ENCODE results near the gene C8B.

C8B gene

DNA sequence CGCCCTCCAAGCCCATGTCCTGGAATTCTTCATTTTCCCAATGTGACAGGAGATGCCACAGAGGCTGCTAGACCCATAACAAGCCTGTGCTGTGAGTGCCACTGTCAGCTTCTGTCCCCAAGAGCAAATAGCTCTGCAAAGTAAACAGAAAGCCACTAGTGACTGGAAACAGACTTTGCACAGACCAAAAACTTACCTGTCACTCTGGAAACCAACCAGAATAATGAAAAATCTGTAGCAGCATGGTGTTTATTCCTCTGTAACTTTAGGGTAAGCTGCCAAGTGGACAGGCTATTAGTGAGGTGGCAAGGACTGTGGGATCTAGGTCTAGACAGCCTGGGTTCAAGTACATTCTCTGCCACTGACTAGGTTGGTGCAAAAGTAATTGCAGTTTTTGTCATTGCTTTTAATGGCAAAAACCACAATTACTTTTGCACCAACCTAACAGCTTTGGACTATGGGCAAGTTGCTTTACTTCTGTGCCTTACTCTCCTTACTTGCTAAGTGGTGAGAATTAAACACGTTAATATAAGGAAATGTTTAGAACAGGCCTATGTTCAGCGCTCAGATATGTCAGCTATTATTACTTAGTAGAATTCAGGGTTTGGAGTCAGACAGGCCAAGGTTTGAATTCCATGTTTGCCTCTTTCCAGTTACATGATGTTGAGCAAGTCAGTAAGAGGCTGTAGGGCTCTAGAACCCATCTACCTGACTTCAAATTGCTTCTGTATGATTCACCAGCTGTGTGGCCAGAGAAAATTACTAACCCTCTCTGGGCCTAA, at the start of gene C8B:
TSS of gene C8B (minus strand) at position 100 of the 782 bp plus-strand sequence. CDS start at position 33, 67 bp downstream.
- DNase-seq (ENCODE audit: low read depth), result no peak

DNA sequence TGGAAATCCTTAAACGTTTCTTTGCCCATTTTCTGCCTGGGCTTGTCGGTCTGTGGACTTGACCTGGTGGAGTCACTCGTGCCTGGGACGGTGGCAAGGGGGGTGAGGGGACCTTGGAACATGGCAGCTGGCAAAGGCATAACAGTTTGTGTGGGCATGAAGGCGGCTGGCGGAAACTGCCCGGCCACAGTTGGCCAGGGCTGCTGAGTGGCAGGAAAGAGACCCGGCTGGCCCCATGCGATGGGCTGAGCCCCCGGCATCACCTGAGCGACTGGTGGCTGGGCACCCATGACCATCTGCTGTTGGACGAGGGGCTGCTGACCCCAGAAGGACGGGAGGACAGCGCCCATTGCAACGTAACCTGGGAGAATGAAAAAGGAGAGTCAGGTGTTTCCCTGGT, 49.3 kb upstream of the C8B start:
- no peak for DNase-seq (ENCODE audit: low read depth)

DNA sequence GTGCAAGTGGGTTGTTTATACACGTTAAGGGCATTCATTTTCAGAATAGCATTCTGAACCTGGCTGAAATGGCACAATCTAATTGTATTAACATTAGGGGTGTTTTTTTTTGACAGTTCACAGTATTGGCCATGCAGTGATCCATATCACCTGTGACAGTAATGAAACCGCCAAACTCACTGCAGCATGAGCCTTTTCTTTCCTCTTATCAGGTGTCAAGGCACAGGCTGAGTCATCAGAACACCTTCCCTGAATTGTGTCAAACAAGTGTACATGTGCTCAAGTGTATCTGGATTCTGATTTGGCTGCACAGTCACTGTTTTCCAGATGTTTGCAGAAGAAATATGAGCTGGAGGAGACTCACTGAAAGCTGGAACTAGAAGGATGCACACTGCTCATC, 47.7 kb upstream of the C8B start:
- DNase-seq (ENCODE audit: low read depth), result no peak

DNA sequence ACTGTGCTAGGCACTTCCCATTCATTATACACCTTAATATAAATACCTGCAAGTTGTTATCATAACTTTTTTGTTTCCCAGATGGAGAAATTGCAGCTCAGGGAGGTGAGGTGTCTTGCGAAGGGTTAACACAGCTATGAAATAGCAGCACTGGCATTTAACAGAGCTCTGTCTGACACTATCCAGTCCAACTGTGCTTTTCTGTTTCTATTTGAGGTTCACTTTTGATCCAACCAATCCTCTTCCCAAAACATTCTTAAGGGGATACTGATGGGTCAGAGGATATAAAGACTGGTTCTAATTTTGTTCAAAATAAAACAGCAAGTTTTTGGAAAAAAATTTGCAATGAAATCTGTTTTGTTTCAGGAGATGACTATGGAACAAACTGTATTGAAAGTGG, 46.5 kb upstream of the C8B start:
- DNase-seq (ENCODE audit: low read depth), result no peak

DNA sequence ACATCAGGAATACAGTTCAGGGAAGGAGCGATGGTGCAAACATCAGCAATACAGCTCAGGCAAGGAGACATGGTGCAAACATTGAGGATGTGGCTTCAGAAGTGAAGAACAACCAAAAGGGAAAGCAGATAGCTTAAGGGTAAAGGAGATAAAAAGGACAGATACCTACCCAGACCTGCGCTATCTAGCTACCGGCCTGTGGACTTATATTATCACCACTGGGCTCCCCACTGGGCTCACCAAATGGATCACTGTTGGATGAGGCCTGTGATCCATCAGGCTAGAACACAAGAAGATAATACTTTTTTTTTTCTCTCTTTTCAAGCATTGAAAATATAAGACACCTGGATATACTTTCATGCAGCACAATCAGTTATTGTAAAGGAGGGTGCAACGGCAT, 44.7 kb upstream of the C8B start:
- no peak for DNase-seq (ENCODE audit: low read depth)

DNA sequence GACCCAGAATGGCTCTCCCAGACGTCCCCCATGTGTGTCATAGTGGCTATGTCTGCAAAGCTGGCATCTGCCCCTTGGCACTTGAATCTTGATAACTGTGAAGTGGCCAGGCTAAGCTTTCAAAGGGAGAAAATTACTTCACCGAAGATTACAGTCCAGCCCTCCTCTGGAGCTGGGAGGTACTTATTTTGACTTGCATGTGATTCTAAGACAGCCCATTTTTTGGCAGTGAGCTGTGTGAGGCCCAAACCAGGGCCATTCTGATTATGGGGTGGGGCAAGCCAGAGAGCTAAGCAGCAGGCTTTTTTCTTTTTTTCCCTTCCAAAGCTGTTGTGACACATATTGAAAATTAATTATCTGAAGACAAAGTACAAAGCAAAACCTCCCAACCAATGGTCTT, 42.1 kb upstream of the C8B start:
- DNase-seq (ENCODE audit: low read depth), result no peak

DNA sequence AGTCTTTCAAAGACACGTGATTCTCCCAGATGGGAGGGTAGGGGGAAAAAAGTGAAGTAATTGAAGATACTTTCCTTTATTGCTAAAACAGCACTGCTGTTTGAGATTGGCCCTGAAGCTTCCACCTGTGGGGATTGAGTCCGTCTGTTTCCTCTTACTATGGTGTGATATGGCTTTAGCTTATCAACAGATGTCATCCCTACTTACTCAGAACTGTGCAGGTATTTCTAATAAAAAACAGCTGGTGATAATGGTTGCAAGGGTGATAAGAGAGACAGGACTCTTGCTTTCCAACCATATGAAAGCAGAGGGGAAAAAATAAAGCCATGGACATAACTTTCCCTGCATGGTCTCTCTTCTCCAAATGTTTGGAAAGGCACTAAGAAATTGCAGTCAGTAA, 41.7 kb upstream of the C8B start:
- DNase-seq (ENCODE audit: low read depth), result no peak

DNA sequence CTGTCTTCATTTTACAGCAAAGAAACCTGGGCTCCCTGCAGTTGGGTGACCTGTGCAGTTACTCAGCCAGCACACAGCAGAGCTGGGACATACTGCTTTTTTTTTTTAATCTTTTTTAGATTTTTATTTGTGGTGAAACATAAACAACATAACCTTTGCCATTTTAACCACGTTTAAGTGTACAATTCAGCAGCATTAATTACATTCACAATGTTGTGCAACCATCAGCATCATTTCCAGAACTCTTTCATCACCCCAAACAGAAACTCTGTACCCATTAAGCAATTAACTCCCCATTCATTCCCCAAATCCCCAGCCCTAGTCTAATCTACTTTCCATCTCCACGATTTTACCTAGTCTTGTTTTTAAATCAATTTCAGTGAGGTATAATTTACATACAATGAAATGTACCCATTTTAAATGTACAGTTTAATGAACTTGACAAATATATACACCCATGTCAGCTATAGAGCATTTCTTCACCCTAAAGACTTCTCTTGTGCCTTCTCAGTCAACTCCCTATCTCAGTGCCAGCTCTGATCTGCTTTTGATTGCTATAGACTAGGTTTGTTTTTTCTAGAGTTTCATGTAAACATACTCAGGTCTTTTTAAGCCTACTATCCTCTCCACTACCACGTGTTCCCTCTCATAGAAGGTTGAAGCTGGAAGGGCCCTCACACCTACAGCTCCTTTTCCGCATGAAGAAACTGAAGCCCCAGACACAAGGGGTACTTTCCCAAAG, 37.8 kb upstream of the C8B start:
- no peak for DNase-seq (ENCODE audit: low read depth)

DNA sequence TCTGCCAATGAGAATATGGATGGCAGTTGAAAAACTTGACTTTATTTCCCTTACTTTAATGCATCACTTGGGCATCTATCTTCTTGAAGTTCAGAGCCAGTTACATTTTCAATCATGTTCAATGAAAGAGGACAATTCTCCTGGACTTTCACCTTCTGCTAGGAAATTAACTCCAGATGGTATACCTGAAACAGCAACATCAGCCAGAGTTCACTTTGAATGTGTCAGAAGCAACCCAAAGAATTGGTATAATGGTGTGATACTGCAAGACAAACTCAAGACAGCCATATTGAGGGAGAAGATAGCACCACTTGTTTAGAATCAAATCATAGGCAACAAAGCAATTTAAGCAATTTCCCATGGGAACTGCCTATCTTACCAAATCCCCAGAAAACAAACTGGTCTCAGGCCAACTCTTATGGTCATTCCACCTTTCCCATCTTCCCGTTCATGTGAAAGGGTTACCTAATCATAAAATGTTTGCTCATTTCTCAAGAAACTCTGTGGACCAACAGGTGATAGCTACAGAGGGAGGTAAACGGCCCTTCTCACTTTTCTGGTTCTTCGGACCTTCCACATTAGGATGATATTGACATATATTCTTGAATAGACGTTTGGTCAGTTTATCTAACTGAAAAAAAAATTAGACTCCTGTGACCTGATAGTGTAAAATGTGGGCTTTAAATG, 29.7 kb upstream of the C8B start:
- no peak for DNase-seq (ENCODE audit: low read depth)

DNA sequence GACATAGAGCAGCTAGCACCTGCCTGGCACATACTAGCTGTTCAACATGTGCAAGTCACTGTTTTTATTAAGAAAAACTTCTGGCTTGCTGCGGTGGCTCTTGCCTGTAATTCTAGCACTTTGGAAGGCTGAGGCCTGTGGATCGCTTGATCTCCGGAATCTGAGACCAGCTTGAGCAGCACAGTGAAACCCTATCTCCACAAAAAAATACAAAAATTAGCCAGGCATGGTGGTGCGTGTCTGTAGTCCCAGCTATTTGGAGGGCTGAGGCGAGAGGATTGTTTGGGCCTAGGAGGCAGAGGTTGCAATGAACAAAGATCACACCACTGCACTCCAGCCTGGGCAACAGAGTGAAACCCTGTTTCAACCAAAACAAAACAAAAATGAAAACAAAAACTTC, 27.7 kb upstream of the C8B start:
- DNase-seq (ENCODE audit: low read depth), result no peak

DNA sequence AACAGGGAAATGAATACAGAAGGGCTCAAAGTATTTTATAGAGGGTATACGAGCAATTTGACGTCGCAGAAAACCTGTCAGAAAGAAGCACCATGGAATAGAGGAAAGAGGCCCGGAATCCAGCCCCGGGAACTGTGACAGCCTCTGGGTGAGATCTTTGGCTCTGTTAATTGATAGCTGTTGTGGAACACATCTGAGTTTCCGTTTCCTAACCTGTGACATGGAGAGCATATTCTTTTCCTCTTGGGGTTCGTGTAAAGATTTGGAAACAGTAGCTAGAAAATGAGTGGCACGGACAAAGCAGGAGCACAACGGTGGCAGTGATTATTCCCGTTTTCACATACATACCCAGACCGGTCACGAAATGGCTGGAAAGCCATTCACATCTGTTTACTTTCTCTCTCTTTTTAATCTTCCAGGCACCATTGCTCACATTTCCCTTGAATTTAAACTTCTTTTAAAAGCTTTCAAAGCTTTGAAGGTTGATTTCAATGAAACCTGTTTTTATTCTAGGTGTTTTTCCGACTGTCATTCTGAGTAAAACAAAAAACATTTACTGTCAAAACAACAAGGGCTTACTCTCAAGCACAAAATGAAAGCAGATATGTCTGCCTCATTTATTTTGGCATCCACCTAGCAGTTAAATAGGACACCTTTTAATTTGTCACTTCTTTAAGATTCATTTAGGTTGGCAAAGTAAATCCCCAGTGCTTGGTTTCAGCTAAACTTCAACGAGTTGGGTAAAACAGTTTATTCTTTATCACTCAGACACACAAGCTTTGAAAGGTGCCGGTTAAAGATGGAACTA, 26.7 kb upstream of the C8B start:
- DNase-seq (ENCODE audit: low read depth), result no peak

DNA sequence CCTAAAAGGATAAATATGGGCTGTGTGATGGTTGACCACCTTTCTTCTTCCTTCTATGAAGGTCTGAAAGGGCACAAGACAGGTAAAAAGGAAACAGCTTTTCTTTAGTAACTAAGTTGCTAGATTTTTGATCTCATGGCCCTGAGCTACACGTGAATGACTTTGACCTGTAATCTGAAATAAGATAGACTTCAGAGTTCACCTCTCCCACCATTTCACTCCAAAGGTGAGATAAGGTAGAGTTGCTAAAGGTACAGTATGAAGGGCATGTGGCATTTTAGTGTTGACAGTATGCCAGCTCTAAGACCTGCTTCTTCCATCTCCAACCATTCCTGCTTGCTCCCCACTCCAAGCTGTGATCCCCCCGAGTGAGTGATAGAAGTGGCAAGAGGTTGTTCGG, 25.8 kb upstream of the C8B start:
- DNase-seq (ENCODE audit: low read depth), result no peak

DNA sequence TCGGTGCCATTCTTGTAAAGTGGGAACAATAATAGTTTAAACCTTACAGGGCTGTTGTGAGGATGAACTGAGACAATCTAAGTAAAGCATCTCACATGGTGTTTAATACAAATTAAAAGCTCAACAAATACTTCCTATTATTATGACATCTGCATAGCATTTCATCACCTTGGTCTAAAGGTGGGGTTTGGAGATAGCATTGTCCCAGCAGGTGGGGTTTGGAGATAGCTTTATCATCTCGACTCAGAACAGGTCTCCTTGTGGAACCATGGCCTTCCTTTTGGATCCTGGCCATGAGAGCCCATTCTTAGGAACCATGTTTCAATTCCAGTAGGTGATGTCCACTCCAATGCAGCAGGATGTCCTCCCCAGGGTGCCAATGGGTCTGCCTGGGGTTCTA, 20.6 kb upstream of the C8B start:
- no peak for DNase-seq (ENCODE audit: low read depth)

DNA sequence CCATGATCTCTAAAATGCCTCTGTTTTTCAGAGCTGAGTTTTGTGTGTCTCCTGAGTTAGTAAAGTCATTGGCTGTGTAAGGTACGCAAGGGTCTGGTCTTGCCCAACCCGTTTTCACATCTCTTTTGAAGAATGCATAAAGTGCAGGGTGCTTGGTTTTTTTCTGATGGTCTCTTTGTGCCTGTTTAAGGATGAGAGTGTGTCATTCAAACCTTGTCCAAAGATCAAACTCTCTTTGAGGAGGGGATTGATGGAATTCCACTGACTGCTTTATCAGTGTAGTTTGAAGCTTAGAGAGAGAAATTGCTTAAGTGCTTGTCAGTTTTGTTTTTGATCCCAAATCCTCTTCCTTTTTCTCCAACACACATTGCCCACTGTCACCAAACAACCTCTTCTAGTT, 20.0 kb upstream of the C8B start:
- DNase-seq (ENCODE audit: low read depth), result no peak

DNA sequence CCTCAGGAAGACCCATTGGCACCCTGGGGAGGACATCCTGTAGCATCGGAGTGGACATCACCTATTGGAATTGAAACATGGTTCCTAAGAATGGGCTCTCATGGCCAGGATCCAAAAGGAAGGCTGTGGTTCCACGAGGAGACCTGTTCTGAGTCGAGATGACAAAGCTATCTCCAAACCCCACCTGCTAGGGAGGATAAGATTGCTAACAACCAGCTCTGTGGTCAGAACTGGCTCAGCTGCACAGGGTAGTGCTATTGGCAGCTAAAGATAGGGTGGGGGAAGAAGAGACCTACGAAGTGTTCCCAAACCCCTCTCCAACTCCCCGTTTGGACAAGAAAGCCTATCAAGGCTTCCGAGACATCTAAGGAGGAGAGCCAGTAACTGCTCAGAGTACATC, 17.7 kb upstream of the C8B start:
- DNase-seq (ENCODE audit: low read depth), result no peak

DNA sequence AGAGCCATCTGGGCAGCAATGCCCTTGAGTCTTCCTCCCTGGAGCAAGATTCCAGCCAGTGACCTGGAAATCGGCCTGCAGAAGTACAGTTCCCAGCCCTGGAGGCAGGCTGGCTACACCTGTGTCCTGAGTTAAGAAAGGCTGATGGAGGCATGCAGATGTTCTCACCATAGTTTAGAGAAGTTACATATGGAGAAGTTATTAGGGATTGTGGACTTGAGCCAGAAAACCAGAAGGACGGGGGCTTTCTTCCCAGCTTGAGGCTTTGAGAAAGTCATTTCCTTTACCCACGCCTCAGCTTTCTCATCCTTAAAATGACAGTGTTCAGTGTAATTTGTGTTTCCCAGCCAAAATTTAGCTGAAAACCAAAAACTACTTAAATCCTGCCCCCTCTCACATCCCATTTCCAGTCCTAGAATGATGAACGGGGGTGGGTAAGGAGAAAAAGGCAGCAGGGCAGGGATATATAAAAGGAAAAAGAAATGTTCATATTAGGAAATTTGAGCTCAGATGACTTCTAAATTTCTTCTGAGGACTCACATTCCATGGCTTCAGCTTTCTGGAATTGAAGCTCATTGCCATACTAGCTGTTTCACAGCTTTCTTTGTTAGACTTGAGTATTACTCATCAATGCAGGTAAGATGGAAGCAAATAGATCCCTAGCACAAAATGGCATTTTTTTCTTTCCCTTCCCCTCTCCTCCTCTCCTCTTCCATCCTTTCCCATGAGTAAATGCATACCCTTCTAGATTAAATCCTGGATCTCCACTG, 14.4 kb upstream of the C8B start:
- no peak for DNase-seq (ENCODE audit: low read depth)

DNA sequence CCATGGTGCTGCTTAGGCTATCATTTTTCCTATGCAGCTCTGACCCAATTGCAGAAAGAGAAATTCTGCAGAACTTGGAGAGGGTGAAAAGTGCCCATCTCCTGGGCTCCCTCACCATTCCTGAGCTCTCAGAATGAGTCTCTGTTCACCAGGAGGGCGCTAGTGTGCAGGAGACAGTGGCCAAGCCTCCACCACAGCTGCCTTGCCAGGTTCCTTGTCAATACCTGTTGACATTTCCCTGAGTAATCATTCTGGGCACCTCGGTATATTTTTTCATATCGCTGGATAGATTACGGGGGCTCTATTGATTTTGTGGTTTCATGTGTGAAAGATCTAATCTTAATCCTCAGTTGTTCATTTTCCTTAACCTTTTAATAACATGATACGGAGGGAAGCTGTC, 13.0 kb upstream of the C8B start:
- no peak for DNase-seq (ENCODE audit: low read depth)

DNA sequence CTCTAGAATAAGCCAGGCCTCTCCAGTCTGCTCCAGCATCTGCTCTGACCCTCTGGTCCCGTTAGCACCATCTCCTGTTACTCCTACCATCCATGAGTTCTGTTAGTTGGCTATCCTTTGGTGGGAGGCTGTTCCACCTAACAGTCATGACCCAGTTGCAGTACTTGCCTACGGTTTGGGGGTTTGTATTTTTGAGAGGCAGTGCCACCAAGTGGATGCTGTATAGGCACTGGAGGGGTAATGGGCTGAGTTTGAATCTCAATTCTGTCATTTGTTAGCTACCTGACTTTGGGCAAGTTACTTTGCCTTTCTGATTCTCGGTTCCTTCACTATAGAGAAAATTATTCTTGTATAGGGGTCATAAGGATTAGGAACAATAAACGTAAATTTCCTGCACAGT, 12.1 kb upstream of the C8B start:
- no peak for DNase-seq (ENCODE audit: low read depth)

DNA sequence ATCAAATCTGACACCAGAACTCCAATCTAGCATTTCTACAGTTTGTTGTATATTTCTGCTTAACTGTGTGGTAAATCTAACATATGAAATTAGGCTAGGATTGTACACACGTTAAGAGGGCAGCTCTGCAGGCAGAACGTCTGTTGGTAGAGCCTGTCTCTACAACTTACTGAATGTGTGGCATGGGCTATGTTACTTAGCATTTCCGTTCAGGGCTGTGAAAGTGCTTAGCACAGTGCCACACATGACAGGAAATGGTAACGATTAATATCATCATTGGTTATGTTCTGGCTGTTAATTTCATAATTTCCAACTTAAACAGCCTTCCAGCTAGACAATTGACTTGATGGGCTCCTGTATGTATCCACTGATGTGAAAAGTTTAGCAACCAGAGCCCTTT, 9.6 kb upstream of the C8B start:
- DNase-seq (ENCODE audit: low read depth), result no peak

DNA sequence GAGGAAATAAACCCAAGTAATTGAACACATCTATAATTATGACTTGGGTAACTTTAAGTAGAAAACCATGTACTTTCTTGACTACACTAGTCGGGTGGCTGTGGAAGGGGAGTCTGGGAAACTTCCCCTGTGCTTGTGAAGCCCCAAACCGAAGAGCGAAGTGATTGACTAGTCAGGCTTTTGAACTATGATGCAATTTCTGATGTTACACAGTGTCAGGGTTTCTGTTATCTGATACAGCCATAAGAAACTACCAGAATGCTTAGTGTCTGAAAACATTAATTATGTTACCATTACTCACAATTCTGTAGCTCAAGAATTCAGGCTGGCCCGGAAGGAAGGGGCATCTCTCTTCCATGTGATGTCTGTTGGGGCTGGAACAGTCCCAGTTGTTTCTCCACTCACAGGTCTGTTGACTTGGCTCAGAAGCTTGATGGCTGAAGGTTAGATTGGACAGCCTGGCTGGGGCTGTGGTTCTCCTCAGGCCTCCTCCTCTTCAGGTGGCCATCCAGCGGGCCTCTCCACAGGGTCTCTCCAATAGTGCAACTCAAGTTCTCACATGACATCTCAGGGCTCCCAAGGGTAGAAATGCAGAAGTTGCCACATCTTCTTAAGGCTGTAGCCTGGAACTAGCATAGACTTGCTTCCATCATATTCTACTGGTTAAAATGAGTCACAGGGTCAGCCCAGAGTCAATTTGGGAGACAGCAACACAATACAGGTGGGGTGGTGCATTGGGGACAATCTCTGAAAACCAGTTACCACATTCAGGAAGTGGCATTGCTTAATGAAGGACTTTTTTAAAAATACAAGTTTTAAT, 8.3 kb upstream of the C8B start:
- DNase-seq (ENCODE audit: low read depth), result no peak

DNA sequence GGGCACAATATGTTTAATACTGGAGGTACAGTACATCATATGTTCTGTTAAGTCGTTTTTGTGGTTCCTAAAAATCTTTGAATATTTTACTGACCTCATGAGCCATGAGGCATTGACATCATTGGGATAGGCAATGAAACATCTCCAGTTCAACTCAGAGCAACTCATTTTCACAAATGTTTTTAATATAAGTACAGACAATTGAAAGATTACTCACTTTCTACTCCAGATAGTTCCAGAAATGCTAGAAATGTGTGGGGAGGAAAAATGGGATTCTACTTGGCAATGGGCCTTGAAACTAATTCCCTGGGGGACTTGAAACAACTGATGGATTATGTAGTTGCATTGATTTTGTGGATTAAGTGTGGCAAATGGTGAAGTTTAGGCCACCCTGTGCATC, 7.2 kb upstream of the C8B start:
- DNase-seq (ENCODE audit: low read depth), result no peak
